ENCODE results near the gene FIGNL1. TPM values are rescaled to one million over a fixed set of nuclear protein-coding genes. Genes with fewer than 3 reads are reported as not detected.

The FIGNL1 gene
- total RNA-seq, 1 experiment from 2014 or later = 6.4 TPM

DNA sequence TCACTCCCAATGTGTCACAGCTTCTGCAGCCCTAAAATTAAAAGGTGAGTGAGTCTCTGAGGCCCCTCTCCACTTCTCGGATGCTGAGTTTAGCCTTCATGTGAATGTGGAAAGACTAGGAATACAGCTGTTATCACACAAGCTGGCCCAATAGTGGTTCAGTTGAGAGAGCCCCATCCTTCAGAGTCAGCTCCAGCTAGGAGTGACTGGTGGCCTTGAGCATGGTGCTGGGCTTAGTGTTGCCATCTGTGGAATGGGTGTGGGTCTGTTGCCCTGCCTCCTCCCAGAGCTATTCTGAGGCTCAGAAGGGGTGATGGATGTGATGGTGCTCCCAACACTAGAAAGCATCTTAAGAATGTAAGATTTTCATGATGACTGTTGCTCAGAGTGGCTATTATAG is 55.8 kb downstream of the FIGNL1 start (continued):
- no peak for TF ChIP-seq ZNF532 (CRISPR knock-in tag; IDR thresholded peaks at IDR 0.05; ENCODE audit: borderline replicate concordance)
- TF ChIP-seq OVOL2 (CRISPR knock-in tag; IDR thresholded peaks at IDR 0.05; ENCODE audit: borderline replicate concordance) = no peak
- TF ChIP-seq GRHL2 (CRISPR knock-in tag; IDR thresholded peaks at IDR 0.05; ENCODE audit: insufficient replicate concordance, severe bottlenecking) = no peak
- TF ChIP-seq, protein P1, sequence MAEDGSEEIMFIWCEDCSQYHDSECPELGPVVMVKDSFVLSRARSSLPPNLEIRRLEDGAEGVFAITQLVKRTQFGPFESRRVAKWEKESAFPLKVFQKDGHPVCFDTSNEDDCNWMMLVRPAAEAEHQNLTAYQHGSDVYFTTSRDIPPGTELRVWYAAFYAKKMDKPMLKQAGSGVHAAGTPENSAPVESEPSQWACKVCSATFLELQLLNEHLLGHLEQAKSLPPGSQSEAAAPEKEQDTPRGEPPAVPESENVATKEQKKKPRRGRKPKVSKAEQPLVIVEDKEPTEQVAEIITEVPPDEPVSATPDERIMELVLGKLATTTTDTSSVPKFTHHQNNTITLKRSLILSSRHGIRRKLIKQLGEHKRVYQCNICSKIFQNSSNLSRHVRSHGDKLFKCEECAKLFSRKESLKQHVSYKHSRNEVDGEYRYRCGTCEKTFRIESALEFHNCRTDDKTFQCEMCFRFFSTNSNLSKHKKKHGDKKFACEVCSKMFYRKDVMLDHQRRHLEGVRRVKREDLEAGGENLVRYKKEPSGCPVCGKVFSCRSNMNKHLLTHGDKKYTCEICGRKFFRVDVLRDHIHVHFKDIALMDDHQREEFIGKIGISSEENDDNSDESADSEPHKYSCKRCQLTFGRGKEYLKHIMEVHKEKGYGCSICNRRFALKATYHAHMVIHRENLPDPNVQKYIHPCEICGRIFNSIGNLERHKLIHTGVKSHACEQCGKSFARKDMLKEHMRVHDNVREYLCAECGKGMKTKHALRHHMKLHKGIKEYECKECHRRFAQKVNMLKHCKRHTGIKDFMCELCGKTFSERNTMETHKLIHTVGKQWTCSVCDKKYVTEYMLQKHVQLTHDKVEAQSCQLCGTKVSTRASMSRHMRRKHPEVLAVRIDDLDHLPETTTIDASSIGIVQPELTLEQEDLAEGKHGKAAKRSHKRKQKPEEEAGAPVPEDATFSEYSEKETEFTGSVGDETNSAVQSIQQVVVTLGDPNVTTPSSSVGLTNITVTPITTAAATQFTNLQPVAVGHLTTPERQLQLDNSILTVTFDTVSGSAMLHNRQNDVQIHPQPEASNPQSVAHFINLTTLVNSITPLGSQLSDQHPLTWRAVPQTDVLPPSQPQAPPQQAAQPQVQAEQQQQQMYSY (CRISPR knock-in tag; IDR thresholded peaks at IDR 0.05) = no peak
- no peak for TF ChIP-seq ESRRA (CRISPR knock-in tag; IDR thresholded peaks at IDR 0.05; ENCODE audit: borderline replicate concordance)
- TF ChIP-seq NR3C1 (CRISPR knock-in tag; conservative IDR thresholded peaks at IDR 0.05; ENCODE audit: low read depth) = no peak
- TF ChIP-seq ATF1 (CRISPR knock-in tag; IDR thresholded peaks at IDR 0.05) = no peak
- no peak for TF ChIP-seq TEAD1 (CRISPR knock-in tag; IDR thresholded peaks at IDR 0.05)
- TF ChIP-seq, protein P2, sequence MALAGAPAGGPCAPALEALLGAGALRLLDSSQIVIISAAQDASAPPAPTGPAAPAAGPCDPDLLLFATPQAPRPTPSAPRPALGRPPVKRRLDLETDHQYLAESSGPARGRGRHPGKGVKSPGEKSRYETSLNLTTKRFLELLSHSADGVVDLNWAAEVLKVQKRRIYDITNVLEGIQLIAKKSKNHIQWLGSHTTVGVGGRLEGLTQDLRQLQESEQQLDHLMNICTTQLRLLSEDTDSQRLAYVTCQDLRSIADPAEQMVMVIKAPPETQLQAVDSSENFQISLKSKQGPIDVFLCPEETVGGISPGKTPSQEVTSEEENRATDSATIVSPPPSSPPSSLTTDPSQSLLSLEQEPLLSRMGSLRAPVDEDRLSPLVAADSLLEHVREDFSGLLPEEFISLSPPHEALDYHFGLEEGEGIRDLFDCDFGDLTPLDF (CRISPR knock-in tag; IDR thresholded peaks at IDR 0.05) = no peak
- no peak for TF ChIP-seq IRF2 (CRISPR knock-in tag; IDR thresholded peaks at IDR 0.05; ENCODE audit: borderline replicate concordance, low read depth)
- TF ChIP-seq NFE2L1 (CRISPR knock-in tag; IDR thresholded peaks at IDR 0.05) = no peak
- TF ChIP-seq HMGA2 (CRISPR knock-in tag; IDR thresholded peaks at IDR 0.05) = no peak
- TF ChIP-seq CDX4 (CRISPR knock-in tag; IDR thresholded peaks at IDR 0.05; ENCODE audit: borderline replicate concordance) = no peak
- TF ChIP-seq, protein P3, sequence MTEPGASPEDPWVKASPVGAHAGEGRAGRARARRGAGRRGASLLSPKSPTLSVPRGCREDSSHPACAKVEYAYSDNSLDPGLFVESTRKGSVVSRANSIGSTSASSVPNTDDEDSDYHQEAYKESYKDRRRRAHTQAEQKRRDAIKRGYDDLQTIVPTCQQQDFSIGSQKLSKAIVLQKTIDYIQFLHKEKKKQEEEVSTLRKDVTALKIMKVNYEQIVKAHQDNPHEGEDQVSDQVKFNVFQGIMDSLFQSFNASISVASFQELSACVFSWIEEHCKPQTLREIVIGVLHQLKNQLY (CRISPR knock-in tag; IDR thresholded peaks at IDR 0.05) = no peak
- TF ChIP-seq ELF4 (CRISPR knock-in tag; IDR thresholded peaks at IDR 0.05; ENCODE audit: low read depth) = no peak

Other genes starting within 250 kb of the FIGNL1 start
- gene IKZF1, start 145.6 kb downstream of the FIGNL1 start, total RNA-seq (2021) = 1.9 to 2.4 TPM (median 2.3 TPM) in 3 replicates
- gene DDC, start 115.1 kb upstream of the FIGNL1 start, total RNA-seq (2021) = not detected in 3 replicates

All from WTC11 (cell line).